Retinal pigment epithelial cell (primary cell): ENCODE results near the gene ARHGAP26.

ENCODE experiments used
- DNase-seq: peaks from one replicate; pipeline ENCODE4 v3.0.0-alpha.2; 2010; ENCODE audit warnings: low read depth
- H3K4me3 ChIP-seq: 2 replicates; pipeline ENCODE4 v1.5.1; 2011; ENCODE audit warnings: mild to moderate bottlenecking, low read length, control low read depth, moderate library complexity
- CTCF ChIP-seq: conservative IDR thresholded peaks from 2 replicates; pipeline ENCODE4 v1.5.1; 2011; ENCODE audit warnings: low read depth, low read length, control low read depth, inconsistent platforms

The ARHGAP26 gene

GRCh38 chr5:143180751-143181150 lies 410.6 kb downstream of the ARHGAP26 start:
- no peak overlapping the region for H3K4me3 ChIP-seq
- no peak for TF ChIP-seq CTCF
- DNase-seq = no peak

GRCh38 chr5:143181173-143181572 lies 411.0 kb downstream of the ARHGAP26 start:
- TF ChIP-seq CTCF = no peak
- DNase-seq = no peak
- H3K4me3 ChIP-seq = no peak overlapping the region

DNA sequence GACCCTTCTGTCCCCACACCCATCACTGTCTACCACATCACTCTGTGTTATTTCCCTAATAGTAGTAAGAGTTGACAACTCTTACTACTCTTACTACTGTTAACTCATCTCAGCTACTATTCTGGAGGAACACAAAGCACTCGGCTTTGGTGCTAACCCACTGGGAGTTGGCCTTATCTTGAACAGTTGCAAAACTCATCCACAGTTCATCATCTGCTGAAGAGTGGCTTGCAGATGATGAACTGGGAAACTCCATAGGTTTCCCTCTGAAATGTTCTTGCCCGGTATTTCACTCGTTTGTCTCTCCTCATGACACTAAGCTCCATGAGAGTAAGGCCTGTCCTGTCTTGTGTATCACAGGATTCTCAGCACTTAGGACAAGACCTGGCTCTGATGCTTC lies 411.9 kb downstream of the ARHGAP26 start:
- DNase-seq = no peak
- no peak for TF ChIP-seq CTCF
- H3K4me3 ChIP-seq = no peak overlapping the region

GRCh38 chr5:143182901-143183820 lies 413.0 kb downstream of the ARHGAP26 start:
- H3K4me3 ChIP-seq = no peak overlapping the region
- DNase-seq = no peak
- TF ChIP-seq CTCF = no peak

GRCh38 chr5:143183989-143184388 lies 413.8 kb downstream of the ARHGAP26 start:
- no peak for DNase-seq
- no peak for TF ChIP-seq CTCF

DNA sequence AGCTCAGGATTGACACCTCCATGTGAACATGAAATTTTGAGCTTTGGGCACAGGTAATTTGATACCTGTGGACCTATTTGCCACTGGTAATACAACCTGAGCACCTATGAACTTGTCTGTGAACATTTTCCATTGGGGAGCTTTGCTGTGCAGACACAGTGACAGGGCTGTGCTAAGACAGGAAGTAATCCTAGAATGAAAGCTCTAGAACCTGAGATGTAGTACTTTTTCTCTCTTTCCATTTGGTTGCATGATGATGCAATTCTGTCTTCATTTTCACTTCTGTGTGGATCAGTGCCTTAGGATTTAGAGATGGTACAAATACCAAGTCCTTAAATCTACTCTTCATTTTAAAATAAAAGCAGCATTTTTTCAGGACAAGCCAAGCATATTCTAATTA lies 416.4 kb downstream of the ARHGAP26 start:
- DNase-seq = no peak
- TF ChIP-seq CTCF = no peak
- H3K4me3 ChIP-seq = no peak overlapping the region

More at GRCh38 chr5:143183989-143184388, 413.8 kb downstream of the ARHGAP26 start:
- no peak overlapping the region for H3K4me3 ChIP-seq

DNA sequence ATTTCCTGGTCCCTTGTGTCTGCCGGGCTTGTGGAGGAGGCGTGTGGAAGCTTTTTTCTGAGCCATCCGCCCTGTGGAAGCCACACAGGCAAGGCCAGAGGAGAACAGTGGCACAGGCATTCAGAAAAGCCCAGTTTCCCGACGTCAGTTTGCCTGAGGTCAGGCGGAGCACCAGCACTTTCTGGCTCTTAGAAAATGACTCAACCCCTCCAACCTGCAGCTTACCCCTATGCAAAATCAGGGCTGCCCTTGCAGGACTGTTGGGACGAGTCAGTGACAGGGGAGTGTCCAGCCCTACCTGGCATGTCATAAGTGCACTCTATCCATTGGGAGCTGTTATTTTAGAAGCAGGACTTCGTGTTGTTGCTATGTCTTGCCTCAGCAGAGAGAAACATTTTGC lies 417.3 kb downstream of the ARHGAP26 start:
- H3K4me3 ChIP-seq = no peak overlapping the region
- TF ChIP-seq CTCF = no peak
- no peak for DNase-seq
